Measurements from ENCODE around the gene TMEM259.

Gene TMEM259

GRCh38 chr19:1018932-1019615 is 1.8 kb downstream of the TMEM259 start:
- no peak overlapping the region for H2BK12ac ChIP-seq (ENCODE audit: low read length)
- peak overlapping the region; percentile 27 to 98 for H3K4me3 ChIP-seq (ENCODE audit: low read length in 2 of 2)

GRCh38 chr19:1018393-1018792 is 2.5 kb downstream of the TMEM259 start:
- H2BK15ac ChIP-seq (ENCODE audit: low read length) = no peak overlapping the region
- no peak overlapping the region for H3K27ac ChIP-seq (replicated peaks; ENCODE audit: low read length)
- peaks cover 55% of the 10 kb centered on the region for H3K79me1 ChIP-seq (ENCODE audit: low read depth, low read length)
- no peak overlapping the region for H2AK5ac ChIP-seq (ENCODE audit: low read depth, low read length)
- H2AFZ ChIP-seq (ENCODE audit: low read length) = no peak overlapping the region
- H3K27me3 ChIP-seq (ENCODE audit: control insufficient read depth in 3 of 3, insufficient read depth in 3 of 3, low read depth in 1 of 3, low read length in 3 of 3) = no peaks in the 10 kb centered on the region
- H2BK12ac ChIP-seq (ENCODE audit: low read length) = no peak overlapping the region
- no peak overlapping the region for H4K91ac ChIP-seq (ENCODE audit: low read depth, low read length, poor library complexity)
- H3K4me1 ChIP-seq (ENCODE audit: control insufficient read depth in 2 of 2, insufficient read depth in 1 of 2, low read depth in 1 of 2, low read length in 2 of 2) = peaks cover 24 to 37% of the 10 kb centered on the region in 2 donors
- no peak overlapping the region for H3K9ac ChIP-seq (ENCODE audit: low read depth, low read length, poor library complexity)
- H3K36me3 ChIP-seq (replicated peaks in 1 of 2; ENCODE audit: control insufficient read depth in 2 of 2, insufficient read depth in 2 of 2, low read length in 2 of 2) = peaks cover 6 to 27% of the 10 kb centered on the region in 2 donors
- H3K9me3 ChIP-seq (replicated peaks in 1 of 2; ENCODE audit: control insufficient read depth in 2 of 2, insufficient read depth in 1 of 2, low read depth in 1 of 2, low read length in 2 of 2) = no peaks in the 10 kb centered on the region
- DNase-seq (ENCODE audit: low spot score) = no peak
- no peak overlapping the region for H4K8ac ChIP-seq (ENCODE audit: low read depth, low read length)
- H2BK120ac ChIP-seq (ENCODE audit: low read depth, low read length) = no peak overlapping the region
- no CpG with 5 or more reads among the region's 5 CpGs for WGBS, 2 donors (ENCODE audit: extremely low coverage in 2 of 2, insufficient read length in 2 of 2, insufficient replicate concordance in 1 of 2)
- H2BK5ac ChIP-seq (ENCODE audit: low read length) = no peak overlapping the region
- H3K4ac ChIP-seq (ENCODE audit: low read length) = no peak overlapping the region
- H3K4me2 ChIP-seq (ENCODE audit: insufficient read depth, low read length, poor library complexity, severe bottlenecking) = no peak overlapping the region
- no peak overlapping the region for H3K14ac ChIP-seq (ENCODE audit: low read length)
- H3K4me3 ChIP-seq (ENCODE audit: low read length in 2 of 2) = peak overlapping the region in 1 of 2 donors; percentile 0
- no peak overlapping the region for H3K23ac ChIP-seq (ENCODE audit: low read depth, low read length, poor library complexity)
- no peak overlapping the region for H3K18ac ChIP-seq (ENCODE audit: low read length)

More at GRCh38 chr19:1018932-1019615, 1.8 kb downstream of the TMEM259 start:
- no peak overlapping the region for H2AK5ac ChIP-seq (ENCODE audit: low read depth, low read length)
- no peak overlapping the region for H3K18ac ChIP-seq (ENCODE audit: low read length)
- H3K14ac ChIP-seq (ENCODE audit: low read length) = no peak overlapping the region
- no peak for DNase-seq (ENCODE audit: low spot score)
- H3K9me3 ChIP-seq (replicated peaks in 1 of 2; ENCODE audit: control insufficient read depth in 2 of 2, insufficient read depth in 1 of 2, low read depth in 1 of 2, low read length in 2 of 2) = no peaks in the 10 kb centered on the region
- peak overlapping the region; percentile 94 for H3K23ac ChIP-seq (ENCODE audit: low read depth, low read length, poor library complexity)
- H3K79me1 ChIP-seq (ENCODE audit: low read depth, low read length) = peaks cover 51% of the 10 kb centered on the region
- peak overlapping the region; percentile 75 for H3K4me2 ChIP-seq (ENCODE audit: insufficient read depth, low read length, poor library complexity, severe bottlenecking)
- H3K9ac ChIP-seq (ENCODE audit: low read depth, low read length, poor library complexity) = peak overlapping the region; percentile 98
- H4K8ac ChIP-seq (ENCODE audit: low read depth, low read length) = peak overlapping the region; percentile 17
- no peak overlapping the region for H2BK15ac ChIP-seq (ENCODE audit: low read length)
- H3K27me3 ChIP-seq (ENCODE audit: control insufficient read depth in 3 of 3, insufficient read depth in 3 of 3, low read depth in 1 of 3, low read length in 3 of 3) = no peaks in the 10 kb centered on the region
- H2BK5ac ChIP-seq (ENCODE audit: low read length) = peak overlapping the region; percentile 0
- peaks cover 2 to 20% of the 10 kb centered on the region in 2 donors for H3K36me3 ChIP-seq (replicated peaks in 1 of 2; ENCODE audit: control insufficient read depth in 2 of 2, insufficient read depth in 2 of 2, low read length in 2 of 2)
- H2BK120ac ChIP-seq (ENCODE audit: low read depth, low read length) = no peak overlapping the region
- H3K4me1 ChIP-seq (ENCODE audit: control insufficient read depth in 2 of 2, insufficient read depth in 1 of 2, low read depth in 1 of 2, low read length in 2 of 2) = peaks cover 24 to 37% of the 10 kb centered on the region in 2 donors
- H2AFZ ChIP-seq (ENCODE audit: low read length) = no peak overlapping the region
- no peak overlapping the region for H3K4ac ChIP-seq (ENCODE audit: low read length)
- H4K91ac ChIP-seq (ENCODE audit: low read depth, low read length, poor library complexity) = no peak overlapping the region
- H3K27ac ChIP-seq (replicated peaks; ENCODE audit: low read length) = no peak overlapping the region
- WGBS, 2 donors (ENCODE audit: extremely low coverage in 2 of 2, insufficient read length in 2 of 2, insufficient replicate concordance in 1 of 2) = no CpG with 5 or more reads among the region's 17 CpGs

- Histone ChIP-seq H3K23ac (ENCODE audit: low read depth, low read length, poor library complexity) (peak overlapping the region; percentile 43), H2AFZ (ENCODE audit: low read length) (no peak overlapping the region), H3K14ac (ENCODE audit: low read length) (no peak overlapping the region), H2BK15ac (ENCODE audit: low read length) (no peak overlapping the region), H4K91ac (ENCODE audit: low read depth, low read length, poor library complexity) (no peak overlapping the region), H3K4me1 (ENCODE audit: control insufficient read depth in 2 of 2, insufficient read depth in 1 of 2, low read depth in 1 of 2, low read length in 2 of 2) (peaks cover 24 to 37% of the 10 kb centered on the region in 2 donors), H2BK120ac (ENCODE audit: low read depth, low read length) (no peak overlapping the region), H4K8ac (ENCODE audit: low read depth, low read length) (no peak overlapping the region), H3K27ac (replicated peaks; ENCODE audit: low read length) (no peak overlapping the region), H3K9me3 (replicated peaks in 1 of 2; ENCODE audit: control insufficient read depth in 2 of 2, insufficient read depth in 1 of 2, low read depth in 1 of 2, low read length in 2 of 2) (no peaks in the 10 kb centered on the region), H3K9ac (ENCODE audit: low read depth, low read length, poor library complexity) (no peak overlapping the region), H3K4me2 (ENCODE audit: insufficient read depth, low read length, poor library complexity, severe bottlenecking) (no peak overlapping the region), H3K4ac (ENCODE audit: low read length) (no peak overlapping the region), H3K18ac (ENCODE audit: low read length) (no peak overlapping the region), H3K79me1 (ENCODE audit: low read depth, low read length) (peaks cover 59% of the 10 kb centered on the region), H2BK12ac (ENCODE audit: low read length) (no peak overlapping the region), H2AK5ac (ENCODE audit: low read depth, low read length) (no peak overlapping the region), H3K4me3 (ENCODE audit: low read length in 2 of 2) (peak overlapping the region in 1 of 2 donors; percentile 0), H2BK5ac (ENCODE audit: low read length) (no peak overlapping the region), H3K27me3 (ENCODE audit: control insufficient read depth in 3 of 3, insufficient read depth in 3 of 3, low read depth in 1 of 3, low read length in 3 of 3) (no peaks in the 10 kb centered on the region), H3K36me3 (replicated peaks in 1 of 2; ENCODE audit: control insufficient read depth in 2 of 2, insufficient read depth in 2 of 2, low read length in 2 of 2) (peaks cover 11 to 32% of the 10 kb centered on the region in 2 donors)
- no peak for DNase-seq (ENCODE audit: low spot score)
- no CpG with 5 or more reads among the region's 9 CpGs for WGBS, 2 donors (ENCODE audit: extremely low coverage in 2 of 2, insufficient read length in 2 of 2, insufficient replicate concordance in 1 of 2)
These were observed 3.0 kb downstream of the TMEM259 start for GRCh38 chr19:1017906-1018305.

- Histone ChIP-seq H3K4ac (ENCODE audit: low read length) (no peak overlapping the region), H2AFZ (ENCODE audit: low read length) (no peak overlapping the region), H2BK5ac (ENCODE audit: low read length) (peak overlapping the region; percentile 32), H2BK15ac (ENCODE audit: low read length) (no peak overlapping the region), H3K9me3 (replicated peaks in 1 of 2; ENCODE audit: control insufficient read depth in 2 of 2, insufficient read depth in 1 of 2, low read depth in 1 of 2, low read length in 2 of 2) (no peaks in the 10 kb centered on the region), H3K27ac (replicated peaks; ENCODE audit: low read length) (no peak overlapping the region), H4K91ac (ENCODE audit: low read depth, low read length, poor library complexity) (no peak overlapping the region), H3K18ac (ENCODE audit: low read length) (no peak overlapping the region), H2BK12ac (ENCODE audit: low read length) (no peak overlapping the region), H4K8ac (ENCODE audit: low read depth, low read length) (no peak overlapping the region), H3K4me1 (ENCODE audit: control insufficient read depth in 2 of 2, insufficient read depth in 1 of 2, low read depth in 1 of 2, low read length in 2 of 2) (peaks cover 24 to 37% of the 10 kb centered on the region in 2 donors), H3K14ac (ENCODE audit: low read length) (no peak overlapping the region), H3K4me2 (ENCODE audit: insufficient read depth, low read length, poor library complexity, severe bottlenecking) (no peak overlapping the region), H3K79me1 (ENCODE audit: low read depth, low read length) (peaks cover 62% of the 10 kb centered on the region), H2AK5ac (ENCODE audit: low read depth, low read length) (peak overlapping the region; percentile 89), H3K9ac (ENCODE audit: low read depth, low read length, poor library complexity) (peak overlapping the region; percentile 79), H3K27me3 (ENCODE audit: control insufficient read depth in 3 of 3, insufficient read depth in 3 of 3, low read depth in 1 of 3, low read length in 3 of 3) (no peaks in the 10 kb centered on the region), H3K4me3 (ENCODE audit: low read length in 2 of 2) (no peak overlapping the region), H3K36me3 (replicated peaks in 1 of 2; ENCODE audit: control insufficient read depth in 2 of 2, insufficient read depth in 2 of 2, low read length in 2 of 2) (peaks cover 15 to 38% of the 10 kb centered on the region in 2 donors), H2BK120ac (ENCODE audit: low read depth, low read length) (no peak overlapping the region), H3K23ac (ENCODE audit: low read depth, low read length, poor library complexity) (peak overlapping the region; percentile 89)
- DNase-seq (ENCODE audit: low spot score) = no peak
- whole genome bisulfite sequencing, 2 donors (ENCODE audit: extremely low coverage in 2 of 2, insufficient read length in 2 of 2, insufficient replicate concordance in 1 of 2) = no CpG with 5 or more reads among the region's 24 CpGs
These were observed 3.6 kb downstream of the TMEM259 start for GRCh38 chr19:1017115-1017905.
